ENCODE data around the gene ATP2C1. TPM values are rescaled to one million over a fixed set of nuclear protein-coding genes. Genes with fewer than 3 reads are reported as not detected.

Gene ATP2C1, protein sequence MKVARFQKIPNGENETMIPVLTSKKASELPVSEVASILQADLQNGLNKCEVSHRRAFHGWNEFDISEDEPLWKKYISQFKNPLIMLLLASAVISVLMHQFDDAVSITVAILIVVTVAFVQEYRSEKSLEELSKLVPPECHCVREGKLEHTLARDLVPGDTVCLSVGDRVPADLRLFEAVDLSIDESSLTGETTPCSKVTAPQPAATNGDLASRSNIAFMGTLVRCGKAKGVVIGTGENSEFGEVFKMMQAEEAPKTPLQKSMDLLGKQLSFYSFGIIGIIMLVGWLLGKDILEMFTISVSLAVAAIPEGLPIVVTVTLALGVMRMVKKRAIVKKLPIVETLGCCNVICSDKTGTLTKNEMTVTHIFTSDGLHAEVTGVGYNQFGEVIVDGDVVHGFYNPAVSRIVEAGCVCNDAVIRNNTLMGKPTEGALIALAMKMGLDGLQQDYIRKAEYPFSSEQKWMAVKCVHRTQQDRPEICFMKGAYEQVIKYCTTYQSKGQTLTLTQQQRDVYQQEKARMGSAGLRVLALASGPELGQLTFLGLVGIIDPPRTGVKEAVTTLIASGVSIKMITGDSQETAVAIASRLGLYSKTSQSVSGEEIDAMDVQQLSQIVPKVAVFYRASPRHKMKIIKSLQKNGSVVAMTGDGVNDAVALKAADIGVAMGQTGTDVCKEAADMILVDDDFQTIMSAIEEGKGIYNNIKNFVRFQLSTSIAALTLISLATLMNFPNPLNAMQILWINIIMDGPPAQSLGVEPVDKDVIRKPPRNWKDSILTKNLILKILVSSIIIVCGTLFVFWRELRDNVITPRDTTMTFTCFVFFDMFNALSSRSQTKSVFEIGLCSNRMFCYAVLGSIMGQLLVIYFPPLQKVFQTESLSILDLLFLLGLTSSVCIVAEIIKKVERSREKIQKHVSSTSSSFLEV
- total RNA-seq (2022; extraction: Qiagen RNA extraction): 29.9 to 34.7 TPM (median 32.0 TPM) in 5 replicates

GRCh38 chr3:130893376-130894129 is at the start of gene ATP2C1:
Gene ATP2C1 (plus strand): TSS chr3:130894084. CDS start chr3:130894770, 686 bp downstream.

DNA sequence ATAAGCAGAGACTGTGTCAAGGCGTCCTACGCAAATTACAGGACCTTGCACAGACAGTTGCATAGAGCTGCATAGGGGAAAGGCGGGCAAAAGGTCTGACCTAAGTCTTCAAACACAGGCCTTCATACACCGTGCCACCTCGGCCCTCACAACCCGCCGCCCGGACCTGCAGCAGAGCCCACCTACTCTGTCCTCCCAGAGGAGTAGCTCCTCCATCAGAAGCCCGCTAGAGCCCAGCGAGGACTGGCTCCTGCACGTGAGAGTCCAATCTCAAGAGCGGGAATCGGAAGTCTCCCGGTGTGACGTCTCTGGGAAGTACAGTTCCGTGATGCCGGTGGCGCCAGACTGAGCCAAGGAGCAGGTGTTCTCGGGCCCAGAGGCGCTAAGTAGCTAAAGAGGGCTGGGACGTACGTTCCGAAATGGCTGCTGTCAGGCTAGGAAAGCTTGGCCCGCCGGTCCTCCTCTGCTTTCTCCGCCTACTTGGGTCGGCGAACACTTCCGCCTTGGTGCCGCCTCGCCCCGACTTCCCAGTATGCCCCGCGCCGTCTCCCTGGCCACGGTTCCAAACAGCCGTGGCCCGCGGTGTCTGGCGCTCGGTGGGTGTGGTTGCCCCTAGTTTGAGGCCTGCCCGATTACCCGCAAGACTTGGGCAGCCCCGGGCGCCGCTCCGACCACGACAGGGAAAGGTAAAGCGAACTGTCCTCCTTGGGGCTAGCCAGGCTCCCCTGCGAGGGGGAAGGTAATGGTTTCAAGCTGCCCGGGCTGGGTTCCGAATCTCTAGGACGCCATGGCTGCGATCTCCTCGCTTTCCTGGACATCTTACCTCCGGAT is 132.7 kb downstream of the ATP2C1 start, which contains the start of the genes ASTE1 and NEK11:
Gene ASTE1 (minus strand): TSS at position 505 of the 831 bp plus-strand sequence. CDS start 1,519 bp downstream, outside the sequence.
Gene NEK11 (plus strand): TSS at position 557 of the 831 bp plus-strand sequence. CDS start 2,832 bp downstream, outside the sequence.

Other genes with a start within 250 kb of the ATP2C1 start
- 13.8 to 19.8 TPM (median 15.3 TPM) in 5 replicates for gene PIK3R4, start 147.3 kb upstream of the ATP2C1 start, total RNA-seq (2022; extraction: Qiagen RNA extraction)
- gene ASTE1, start 132.7 kb downstream of the ATP2C1 start, total RNA-seq (2022; extraction: Qiagen RNA extraction): 4.4 to 5.7 TPM (median 5.3 TPM) in 5 replicates
- gene NEK11, start 132.8 kb downstream of the ATP2C1 start, total RNA-seq (2022; extraction: Qiagen RNA extraction): 4.4 to 5.1 TPM (median 5.0 TPM) in 5 replicates